GM18870 (cell line): ENCODE data around the gene DNMBP.

Experiments used
- ATAC-seq: cut with Tn5 transposase; IDR thresholded peaks from one replicate; pipeline ENCODE4 v1.9.1; 2021; ENCODE audit warnings: moderate library complexity; ENCODE audit not compliant: unreplicated experiment

The DNMBP gene, protein sequence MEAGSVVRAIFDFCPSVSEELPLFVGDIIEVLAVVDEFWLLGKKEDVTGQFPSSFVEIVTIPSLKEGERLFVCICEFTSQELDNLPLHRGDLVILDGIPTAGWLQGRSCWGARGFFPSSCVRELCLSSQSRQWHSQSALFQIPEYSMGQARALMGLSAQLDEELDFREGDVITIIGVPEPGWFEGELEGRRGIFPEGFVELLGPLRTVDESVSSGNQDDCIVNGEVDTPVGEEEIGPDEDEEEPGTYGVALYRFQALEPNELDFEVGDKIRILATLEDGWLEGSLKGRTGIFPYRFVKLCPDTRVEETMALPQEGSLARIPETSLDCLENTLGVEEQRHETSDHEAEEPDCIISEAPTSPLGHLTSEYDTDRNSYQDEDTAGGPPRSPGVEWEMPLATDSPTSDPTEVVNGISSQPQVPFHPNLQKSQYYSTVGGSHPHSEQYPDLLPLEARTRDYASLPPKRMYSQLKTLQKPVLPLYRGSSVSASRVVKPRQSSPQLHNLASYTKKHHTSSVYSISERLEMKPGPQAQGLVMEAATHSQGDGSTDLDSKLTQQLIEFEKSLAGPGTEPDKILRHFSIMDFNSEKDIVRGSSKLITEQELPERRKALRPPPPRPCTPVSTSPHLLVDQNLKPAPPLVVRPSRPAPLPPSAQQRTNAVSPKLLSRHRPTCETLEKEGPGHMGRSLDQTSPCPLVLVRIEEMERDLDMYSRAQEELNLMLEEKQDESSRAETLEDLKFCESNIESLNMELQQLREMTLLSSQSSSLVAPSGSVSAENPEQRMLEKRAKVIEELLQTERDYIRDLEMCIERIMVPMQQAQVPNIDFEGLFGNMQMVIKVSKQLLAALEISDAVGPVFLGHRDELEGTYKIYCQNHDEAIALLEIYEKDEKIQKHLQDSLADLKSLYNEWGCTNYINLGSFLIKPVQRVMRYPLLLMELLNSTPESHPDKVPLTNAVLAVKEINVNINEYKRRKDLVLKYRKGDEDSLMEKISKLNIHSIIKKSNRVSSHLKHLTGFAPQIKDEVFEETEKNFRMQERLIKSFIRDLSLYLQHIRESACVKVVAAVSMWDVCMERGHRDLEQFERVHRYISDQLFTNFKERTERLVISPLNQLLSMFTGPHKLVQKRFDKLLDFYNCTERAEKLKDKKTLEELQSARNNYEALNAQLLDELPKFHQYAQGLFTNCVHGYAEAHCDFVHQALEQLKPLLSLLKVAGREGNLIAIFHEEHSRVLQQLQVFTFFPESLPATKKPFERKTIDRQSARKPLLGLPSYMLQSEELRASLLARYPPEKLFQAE (N-terminal part only)

DNA sequence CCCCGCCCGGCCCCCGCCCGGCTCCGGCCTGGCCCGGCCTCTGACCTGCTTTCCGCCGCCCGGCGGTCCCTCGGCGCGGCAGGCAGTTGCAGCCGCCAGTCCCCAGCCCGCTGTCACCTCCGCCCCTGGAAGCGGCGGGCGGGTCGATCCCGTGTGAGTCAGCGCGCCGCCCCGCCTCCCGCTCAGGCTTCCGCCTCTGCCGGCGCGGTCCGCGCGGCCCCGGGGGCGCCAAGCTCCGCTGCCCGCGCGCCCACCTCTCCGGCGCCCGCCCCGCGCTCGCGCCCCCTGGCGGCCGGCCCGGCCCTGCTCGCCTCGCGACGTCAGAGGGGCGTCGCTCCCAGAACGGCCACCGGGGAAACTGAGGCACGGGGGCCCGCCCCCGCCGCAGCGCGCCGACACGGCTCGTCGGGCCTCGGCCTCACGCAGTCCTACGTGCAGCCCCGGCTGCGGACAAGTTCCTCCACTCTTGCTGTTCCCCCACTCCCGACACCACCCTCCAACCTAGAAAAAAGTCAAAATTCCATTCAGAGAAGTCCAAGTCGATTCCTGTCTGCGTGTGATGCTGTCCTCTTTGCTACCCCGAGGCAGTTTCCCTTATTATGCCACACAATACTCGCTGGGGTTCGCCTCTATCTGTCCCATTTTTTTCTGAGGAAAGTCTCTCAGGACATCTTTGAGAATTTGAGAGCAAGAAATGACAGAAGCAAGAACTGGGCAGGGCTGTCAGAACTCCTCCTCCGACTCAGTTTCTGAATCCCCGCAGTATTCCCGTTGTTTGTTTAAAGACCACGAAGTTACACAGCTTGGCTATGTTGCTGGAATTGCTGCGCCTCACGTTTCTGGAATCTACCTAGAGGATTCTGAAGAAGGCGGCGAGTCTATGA lies at the start of gene DNMBP:
TSS of gene DNMBP (minus strand) at position 155 of the 884 bp plus-strand sequence. CDS start 37,823 bp downstream, outside the sequence.
- ATAC-seq, result no peak

DNA sequence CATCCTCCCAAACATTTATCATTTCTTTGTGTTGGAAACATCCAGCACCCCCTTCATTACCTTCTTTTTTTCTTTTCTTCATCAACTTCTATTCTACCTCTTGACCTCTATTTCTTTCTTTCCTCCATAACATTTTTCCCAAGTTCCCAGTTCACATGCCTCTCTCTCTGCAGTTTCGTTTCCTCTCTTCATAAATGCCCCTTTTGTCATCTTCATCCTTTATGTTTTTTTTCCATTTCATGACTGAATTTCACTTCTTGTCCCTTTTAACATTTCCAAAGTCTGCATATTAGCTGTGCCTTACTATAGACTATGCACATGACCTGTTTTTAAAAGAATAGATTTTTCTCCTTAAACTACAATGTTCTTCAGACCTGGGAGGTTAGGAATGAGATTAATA lies 48.2 kb upstream of the DNMBP start:
- no peak for ATAC-seq

DNA sequence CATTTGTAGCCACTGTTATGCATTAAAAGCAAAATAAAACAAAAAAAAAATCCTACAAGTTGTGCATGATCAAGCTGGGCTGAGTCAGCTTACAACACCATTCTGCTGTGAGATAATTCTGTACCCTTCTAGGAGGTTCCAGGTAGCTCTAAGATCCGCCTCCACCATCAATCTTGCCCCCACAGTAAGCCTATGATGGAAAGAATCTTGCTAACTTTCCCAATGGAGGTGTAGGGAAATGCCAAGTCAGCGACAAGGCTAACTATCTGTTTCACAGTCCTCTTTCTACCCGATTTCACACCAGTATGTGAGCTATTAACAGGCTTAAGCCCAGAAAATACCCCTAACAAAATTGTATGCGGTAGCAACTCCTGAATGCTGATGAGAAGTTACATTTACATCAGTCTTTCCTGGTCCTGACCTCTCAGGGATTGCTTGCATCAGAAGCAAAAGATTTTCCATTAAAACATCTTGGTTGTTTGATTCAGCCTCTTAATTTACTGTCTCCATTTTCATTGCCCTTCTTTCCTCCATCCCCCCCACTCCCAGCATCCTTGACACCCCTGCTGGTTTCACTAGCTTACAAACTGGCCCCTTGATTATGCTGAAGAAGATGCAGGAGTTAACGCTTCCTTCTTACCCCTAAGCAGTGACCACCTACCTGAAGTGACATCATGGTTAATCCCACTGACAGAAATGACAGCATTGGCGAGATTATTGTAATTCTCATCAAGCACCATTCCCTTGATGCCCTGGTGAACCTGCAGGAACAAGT lies 44.1 kb upstream of the DNMBP start:
- ATAC-seq, result no peak

DNA sequence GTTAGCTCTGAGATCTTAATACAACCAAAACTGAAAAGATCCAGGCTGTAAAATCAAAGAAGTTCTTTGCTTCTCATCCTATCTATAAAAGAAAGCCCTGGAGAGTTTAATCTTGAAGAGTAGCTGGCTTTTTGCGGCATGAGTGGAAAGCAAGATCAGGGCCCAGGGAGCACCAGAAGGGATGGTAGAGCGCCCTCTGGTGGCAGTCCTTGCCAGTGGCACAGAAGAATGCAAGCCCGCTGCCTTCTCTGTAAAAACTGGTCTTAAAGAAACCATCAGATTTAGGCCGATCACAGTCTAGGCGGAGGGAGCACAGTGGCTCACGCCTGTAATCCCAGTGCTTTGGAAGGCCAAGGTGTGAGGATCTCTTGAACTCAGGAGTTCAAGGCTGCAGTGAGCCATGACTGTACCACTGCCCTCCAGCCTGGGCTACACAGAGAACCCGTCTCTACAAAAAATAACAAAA lies 36.3 kb upstream of the DNMBP start:
- no peak for ATAC-seq

DNA sequence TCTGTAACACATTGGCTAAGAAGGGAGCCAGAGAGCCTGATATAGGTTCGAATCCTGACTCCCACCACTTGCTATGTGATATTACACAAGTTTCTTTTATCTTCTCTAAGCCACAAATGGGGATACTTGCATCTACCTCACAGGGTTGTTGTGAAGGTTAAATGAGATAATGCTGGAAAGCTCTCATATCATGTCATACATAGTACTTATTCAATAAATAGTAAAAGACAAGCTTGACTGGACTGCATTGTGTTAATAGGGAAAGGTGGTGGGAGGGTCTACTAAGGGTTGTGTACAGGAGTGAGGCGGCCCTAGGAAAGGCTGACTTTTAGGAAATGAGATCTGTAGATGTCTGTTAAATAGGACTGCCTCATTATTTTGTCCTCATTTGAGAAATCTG lies 35.8 kb upstream of the DNMBP start:
- ATAC-seq, result no peak

DNA sequence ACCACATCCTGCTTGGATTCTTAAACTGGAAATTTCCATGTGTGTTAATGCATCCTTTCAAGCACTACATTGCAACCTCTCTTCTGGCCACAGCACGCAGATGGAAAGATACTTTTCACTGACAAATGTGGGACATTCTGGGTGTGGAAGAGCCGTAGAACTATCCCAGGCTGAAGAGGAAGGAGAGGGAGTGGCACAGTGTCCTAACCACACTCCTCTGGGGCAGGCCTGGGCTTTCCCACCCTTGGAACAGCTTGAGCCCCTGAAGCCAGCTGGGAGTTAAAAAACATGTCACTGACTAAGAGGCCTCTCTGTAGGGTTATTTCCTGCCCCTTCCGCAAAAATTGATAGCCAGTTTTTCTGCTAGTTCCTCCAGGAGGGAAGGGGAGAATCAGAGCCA lies 34.0 kb upstream of the DNMBP start:
- no peak for ATAC-seq

DNA sequence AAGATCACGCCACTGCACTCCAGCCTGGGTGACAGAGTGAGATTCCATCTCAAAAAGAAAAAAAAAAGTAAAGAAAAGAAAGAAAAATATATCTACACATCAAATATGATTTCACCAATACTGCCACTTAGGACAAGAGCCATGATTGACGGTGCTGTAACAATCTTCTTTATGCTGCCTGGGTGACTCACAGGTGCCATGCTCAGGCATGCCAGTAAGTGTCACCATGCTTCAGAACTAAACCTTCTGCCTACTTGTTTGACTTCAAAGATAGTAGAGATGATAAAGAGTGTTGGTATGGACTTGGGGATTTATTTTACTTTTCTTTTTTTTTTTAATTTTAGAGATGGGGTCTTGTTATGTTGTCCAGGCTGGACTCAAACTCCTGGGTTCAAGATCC lies 33.6 kb upstream of the DNMBP start:
- ATAC-seq, result no peak

DNA sequence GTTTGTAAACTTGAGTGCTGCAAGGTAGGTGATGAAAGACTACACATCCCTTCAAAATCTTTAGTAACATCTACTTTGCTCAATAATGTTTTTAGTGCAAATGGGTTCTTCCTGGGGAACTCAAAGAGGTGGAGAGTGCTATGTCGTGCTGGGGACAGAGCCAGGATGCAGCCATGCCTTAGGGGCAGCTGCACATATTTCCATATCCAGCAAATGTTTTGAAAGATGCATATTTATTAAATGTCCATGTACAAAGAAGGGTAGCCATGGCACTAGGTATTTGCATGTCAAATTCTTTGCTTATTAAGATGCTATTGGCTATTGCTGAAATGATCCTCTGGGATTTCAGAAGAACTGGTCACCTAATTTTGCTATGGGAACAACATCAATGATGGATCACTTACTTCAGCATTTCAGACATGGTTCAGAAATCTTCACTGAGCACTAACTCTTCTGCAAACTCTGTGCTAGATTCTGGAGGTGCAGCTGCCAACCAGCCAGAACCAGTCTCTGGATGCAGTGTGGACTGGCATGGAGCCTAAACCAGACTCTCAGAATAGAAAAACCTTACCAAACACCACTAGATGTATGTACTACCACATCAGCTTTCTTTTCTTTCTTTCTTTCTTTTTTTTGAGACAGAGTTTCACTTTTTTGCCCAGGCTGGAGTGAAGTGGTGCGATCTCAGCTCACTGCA lies 31.7 kb upstream of the DNMBP start:
- no peak for ATAC-seq

DNA sequence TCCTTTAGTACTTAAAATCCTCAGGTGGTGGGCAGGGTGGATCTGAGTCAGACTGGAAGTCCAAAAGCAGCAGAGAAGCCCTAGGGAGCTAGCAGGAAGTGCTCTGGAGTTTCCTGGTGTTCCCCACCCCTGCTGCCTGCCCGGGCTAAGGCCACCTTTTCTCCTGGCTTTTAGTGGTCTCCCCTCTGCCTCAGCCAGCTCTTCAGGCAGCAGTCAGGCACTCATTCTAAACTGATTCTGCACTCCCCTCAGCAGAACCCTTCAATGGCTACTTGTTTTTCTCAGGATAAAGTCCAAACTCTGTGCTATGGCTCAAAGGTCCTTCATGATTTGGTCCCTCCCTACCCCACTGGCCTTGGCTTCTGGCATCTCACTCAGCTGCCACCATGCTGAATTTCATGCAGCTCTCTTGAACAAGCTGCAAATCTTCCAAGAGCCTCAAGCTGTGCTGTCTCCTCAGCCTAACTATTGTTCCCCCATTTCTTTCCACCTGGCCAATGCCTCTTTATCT lies 28.9 kb upstream of the DNMBP start:
- ATAC-seq, result no peak

DNA sequence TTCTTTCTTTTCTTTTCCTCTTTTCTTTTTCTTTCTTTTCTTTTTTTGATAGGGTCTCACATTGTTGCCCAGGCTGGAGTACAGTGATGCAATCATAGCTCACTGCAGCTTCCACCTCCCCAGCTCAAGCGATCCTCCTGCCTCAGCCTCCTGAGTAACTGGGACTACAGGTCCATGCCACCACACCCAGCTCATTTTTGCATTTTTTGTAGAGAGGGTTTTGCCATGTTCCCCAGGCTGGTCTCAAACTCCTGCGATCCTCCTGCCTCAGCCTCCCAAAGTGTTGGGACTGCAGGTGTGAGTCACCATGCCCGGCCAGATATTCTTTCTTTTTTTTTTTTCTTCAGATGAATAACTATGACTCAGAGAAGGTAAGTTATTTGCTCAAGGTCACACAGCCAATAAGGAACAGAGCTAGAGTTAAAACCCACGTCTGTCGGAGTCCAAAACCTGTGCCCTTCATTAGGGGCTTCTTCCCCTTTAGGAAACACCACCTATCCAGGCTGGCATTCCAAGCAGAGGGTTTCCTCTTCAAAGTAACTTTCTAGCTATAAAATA lies 28.1 kb upstream of the DNMBP start:
- ATAC-seq, result no peak

DNA sequence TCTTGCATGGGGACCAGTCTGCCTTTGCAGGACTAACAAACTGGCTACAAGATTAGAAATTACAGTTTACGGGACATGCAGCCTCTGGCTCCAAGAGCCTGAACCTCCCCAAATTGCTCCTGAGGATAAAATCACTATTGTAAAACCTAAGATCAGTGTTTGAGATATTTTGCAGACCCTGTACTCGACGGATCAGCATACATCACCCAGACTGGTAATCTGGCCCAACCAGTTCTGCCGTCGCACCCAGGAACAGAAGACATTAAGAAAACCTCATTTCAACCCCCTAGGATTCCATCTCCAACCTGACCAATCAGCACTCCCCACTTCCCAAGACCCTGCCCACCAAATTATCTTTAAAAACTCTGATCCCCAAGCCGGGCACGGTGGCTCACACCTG lies 27.1 kb upstream of the DNMBP start:
- no peak for ATAC-seq

DNA sequence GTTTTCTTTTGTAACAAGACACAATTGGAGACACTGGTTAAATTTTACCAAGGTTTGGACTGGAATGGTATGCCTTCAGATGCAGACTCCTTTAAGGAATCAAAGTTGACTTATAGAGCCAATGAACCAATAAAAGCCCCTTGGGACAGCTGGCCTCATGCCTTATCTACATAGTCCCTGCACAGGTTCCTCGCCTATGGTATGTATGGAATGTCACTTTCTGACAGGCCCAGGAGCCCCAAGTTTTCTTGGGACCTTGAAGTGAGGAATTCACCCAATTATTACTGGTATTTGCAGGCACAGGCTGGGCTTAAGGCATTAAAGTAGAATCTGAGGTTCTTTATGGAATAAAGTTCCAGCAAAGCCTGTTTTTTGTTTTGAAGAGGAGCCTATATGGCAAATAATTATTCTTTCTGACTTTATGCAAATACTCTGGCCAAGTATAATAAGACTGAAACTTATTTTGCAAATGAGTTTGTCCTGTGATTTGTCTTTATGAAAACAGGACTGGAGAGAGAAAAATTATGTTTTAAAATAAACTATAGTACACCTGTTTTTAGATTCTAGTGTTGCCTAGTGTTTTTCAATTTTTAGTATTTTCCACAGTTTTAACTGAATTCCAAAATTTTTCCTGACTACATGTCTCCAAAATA lies 24.1 kb upstream of the DNMBP start:
- ATAC-seq, result no peak

DNA sequence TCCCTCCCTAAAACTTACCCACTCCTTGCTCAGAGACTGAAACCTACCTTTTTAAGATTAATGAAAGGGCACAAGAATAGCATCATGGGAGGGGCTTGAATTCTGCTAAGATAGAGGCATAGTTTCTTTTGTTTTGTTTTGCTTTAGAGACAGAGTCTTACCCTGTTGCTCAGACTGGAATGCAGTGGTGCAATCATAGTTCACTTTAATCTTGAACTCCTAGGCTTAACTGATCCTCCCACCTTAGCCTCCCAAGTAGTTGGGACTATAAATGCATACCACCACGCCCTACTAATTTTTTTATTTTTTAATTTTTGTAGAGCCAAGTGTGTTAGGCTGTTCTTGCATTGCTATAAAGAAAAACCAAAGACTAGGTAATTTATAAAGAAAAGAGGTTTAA lies 17.7 kb upstream of the DNMBP start:
- ATAC-seq, result no peak

DNA sequence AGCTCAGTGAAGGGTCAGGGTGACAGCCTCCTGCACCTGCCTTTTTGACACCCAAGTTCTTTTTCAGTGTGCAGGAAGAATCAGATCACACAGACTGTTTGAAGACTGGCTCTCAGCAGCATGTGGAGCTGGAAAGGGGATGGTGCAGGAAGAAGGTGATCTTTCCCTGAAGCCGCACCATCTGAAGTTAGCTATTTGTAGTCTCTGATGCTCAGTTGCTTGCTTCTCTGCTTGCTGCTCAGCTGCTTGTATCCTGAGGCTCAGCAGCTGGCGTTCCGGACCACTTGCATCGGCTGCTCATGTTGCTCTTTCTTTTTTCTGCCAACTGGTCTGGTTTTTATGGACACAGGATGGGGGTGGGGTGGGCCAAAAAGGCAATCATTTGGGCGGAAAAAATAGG lies 15.8 kb upstream of the DNMBP start:
- no peak for ATAC-seq

DNA sequence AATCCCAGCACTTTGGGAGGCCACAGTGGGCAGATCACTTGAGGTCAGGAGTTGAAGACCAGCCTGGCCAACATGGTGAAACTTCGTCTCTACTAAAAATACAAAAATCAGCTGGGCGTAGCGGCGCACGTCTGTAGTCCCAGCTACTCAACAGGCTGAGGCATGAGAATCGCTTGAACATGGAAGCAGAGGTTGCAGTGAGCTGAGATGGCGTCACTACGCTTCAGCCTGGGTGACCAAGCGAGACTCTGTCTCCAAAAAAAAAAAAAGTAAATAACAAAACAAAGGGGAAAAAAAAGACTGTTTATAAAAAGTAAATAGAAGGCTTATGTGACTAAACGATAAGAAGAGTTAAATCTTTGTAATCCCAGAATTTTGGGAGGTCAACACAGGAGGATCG lies 15.0 kb upstream of the DNMBP start:
- ATAC-seq, result no peak

DNA sequence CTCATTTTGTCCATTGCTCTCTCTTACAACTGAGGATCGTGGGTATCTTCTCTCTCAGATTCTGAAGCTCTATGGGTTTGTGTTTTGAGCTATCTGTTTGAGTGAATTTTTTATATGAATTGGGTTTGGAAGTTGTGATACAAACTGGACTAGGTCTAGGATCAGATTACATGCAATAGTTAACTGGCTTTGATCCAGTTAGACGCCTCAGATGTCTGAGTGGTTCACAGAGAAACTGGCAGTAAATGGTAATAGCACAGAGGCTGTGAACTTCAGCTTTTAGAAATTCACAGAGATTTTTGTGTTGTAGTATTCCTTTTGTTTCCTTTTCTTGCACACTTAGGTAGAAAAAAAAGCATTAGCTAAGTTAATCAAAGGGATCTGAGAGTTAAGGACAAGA lies 12.7 kb upstream of the DNMBP start:
- no peak for ATAC-seq

DNA sequence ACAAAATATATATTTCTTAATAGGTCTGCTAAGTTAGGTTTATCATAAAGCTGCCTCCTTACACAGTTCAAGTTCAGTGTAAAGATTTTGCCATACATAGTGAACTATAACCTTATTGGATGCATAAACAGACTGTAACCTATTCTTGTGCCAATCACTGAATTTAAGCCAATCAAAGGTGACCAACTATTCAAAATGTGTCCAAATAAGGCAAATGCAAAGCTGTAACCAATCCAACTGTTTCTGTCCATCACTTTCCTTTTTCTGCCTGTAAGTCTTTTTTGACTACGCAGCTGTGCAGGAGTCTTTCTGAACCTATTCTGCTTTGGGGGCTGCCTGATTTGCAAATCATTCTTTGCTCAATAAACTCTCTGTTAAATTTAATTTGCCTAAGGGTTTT lies 11.6 kb upstream of the DNMBP start:
- ATAC-seq, result no peak

DNA sequence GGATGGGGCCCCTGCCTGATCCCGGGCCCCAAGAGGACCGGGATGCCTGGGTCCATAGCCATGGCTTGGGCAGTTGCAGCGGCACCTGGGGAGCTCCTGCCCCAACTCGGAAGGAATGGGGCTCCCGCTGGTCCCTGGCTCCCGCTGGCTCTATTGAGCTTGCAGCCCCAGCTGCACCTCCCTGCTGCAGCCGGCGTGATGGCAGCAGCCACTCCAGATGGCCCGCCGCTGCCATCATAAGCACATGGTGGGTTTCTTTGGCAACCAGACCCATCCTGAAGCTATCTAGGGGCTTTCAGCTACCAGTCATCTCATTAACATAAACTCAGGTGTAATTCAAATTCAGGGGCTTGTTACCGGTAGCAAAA lies 11.1 kb upstream of the DNMBP start:
- ATAC-seq, result no peak
